Gastroesophageal sphincter (tissue), 3 donors: ENCODE measurements around the gene WTAP.

Experiments
- CTCF ChIP-seq, 4 experiments: fragments of 200-600 bp in 2 of 4; fragments of 450-650 bp in 2 of 4; sonication (generic) in 1 of 4; IDR thresholded peaks; one replicate each; pipeline ENCODE4 v1.5.1; 2017 to 2019; ENCODE audit warnings: antibody characterized with exemption in 4 of 4, mild to moderate bottlenecking in 2 of 4, moderate library complexity in 2 of 4
- EP300 ChIP-seq: sonication (generic); formaldehyde crosslinking; IDR thresholded peaks from one replicate; pipeline ENCODE4 v1.6.1; 2017; ENCODE audit warnings: antibody characterized with exemption, mild to moderate bottlenecking
- POLR2A ChIP-seq, 2 donors: fragments of 450-650 bp; IDR thresholded peaks; one replicate each; pipeline ENCODE4 v1.6.1; 2017; ENCODE audit warnings: antibody characterized with exemption in 2 of 2, mild to moderate bottlenecking in 2 of 2, moderate library complexity in 1 of 2

GRCh38 chr6:159739341-159739740 is 12.0 kb downstream of the WTAP start:
- TF ChIP-seq POLR2A (IDR thresholded peaks at IDR 0.05): no peak
- TF ChIP-seq CTCF (IDR thresholded peaks at IDR 0.05): no peak
- TF ChIP-seq EP300: no peak
